SK-N-DZ (cell line): ENCODE data around the gene PDE11A.
A peak's percentile ranks its signal among the peaks of the same experiment; 100 is the strongest.

ENCODE experiments used
- DNase-seq: peaks from one replicate; pipeline ENCODE4 v3.0.0-alpha.2; 2015; ENCODE audit warnings: low spot score

PDE11A gene

DNA sequence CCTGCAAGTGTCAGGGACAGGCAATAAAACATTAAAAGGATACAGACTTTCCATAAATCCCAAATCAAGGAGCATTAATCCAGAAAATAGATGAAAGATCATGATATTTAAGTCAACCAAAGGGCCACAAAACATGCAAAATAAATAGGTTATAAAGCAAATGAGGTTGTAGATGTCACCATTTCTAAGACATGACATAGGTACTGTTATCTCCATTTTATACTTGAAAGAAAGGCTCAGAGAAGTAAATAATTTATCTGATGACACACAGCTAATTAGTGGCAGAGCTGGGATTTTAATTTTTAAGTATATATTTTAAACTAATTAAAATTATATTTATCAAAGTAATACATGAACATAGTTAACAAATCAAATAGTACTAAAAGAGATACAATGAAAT is 378.2 kb downstream of the PDE11A start:
- no peak for DNase-seq

DNA sequence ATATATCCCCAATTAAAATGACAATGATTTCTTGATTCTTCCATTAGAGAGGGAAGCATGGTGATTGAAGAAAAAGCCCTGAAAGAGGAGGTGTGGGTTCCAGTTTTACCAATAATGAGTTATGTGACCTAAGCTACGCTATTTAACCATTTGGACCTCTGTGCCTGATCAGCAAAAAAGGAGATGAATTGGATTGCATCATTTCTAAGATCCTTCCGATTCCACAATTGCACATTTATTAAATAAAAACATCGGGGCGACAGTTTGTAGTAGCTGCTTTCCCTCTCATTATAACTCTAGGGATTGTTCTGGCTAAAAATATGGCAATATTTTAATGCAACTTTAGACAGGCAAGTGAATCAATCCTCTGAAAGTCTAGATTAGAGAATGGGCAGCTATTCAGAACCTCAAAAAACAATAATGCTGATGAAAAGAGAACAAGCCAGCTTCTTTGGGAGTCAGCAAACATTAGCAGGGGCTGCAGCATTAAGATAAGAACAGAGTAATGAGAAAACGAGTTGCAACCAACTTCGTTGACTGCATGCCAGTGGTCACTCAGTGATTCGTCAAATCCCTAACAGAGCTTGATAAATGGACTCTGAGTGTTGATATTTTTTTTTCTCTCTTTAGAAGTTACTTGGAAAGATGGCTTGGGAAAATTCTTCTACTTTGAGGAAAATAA is 378.8 kb downstream of the PDE11A start:
- no peak for DNase-seq

DNA sequence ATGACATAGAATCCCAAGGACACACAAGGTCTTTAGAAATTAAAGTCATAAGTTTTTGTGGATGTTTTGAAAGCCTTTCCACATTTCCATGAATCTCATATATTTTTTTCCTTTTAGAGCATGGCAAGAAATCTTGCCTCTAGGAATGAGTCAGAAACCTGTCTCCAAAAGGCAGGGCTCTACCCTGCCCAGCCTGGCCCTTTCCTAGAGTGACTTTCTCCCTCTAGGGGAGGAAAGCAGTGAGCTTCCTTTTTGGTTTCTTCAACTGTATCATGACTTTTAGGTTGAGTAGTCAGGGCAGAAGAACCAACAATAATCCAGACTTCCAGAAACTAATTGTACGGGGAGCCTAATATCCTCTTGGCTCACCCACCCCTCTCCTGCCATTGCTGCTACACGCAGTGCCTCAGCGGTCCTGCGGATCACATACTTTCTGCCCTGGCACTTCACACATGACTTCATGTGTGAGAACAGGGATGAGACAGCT is 379.8 kb downstream of the PDE11A start:
- no peak for DNase-seq

DNA sequence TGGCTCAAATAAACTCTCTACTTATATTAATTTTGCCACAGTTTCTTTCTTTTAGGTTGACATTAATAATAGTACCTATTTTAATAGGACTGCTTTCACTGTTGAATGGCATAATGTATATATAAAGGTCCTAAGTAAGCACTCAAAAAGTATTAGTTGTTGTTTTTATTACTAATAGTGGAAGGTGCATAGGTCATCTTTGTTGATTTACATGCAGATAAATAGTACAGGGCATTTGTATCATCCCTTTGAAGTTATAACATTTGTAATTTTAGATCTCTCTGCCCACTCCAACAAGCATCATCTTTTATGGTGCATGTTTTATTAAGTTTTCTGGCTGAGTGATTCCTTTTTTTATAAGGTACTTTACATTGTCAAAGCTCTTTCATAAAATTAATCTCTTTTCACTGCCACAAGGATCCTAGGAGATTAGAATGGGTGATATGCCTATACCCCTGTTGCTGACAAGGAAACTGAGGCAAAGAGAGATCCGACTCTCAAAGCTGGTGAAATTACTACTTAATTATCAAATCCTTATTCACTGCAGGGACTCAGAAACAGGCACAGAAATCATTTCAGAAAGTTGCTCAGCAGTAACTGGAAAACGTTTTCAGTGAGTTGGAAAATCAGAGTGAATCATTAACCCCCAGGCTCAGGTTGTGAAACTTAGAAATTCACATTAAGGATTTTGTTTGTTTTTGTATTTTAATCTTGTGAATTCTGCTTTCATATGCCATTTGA is 380.4 kb downstream of the PDE11A start:
- DNase-seq: no peak

- no peak for DNase-seq
These were observed 381.4 kb downstream of the PDE11A start for GRCh38 chr2:177691177-177691576.

DNA sequence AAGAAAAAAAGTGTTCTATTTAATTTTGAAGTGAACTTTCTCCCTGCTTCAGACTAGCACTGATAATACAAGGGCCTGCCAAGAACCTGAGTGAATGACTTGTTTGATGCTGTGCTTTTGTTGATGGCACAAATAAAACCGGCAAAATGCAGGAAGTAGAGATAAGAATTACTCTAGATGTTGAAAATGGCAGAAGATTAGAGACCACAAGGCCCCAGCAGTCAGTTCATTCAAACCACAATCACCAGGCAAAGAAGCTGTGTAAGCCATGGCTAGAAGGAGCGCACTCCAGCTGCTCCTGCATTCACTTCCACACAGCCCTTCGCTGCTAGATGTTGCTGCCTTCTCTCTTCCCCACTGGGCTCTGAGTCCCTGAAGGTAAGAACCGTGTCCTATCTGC is 383.0 kb downstream of the PDE11A start:
- no peak for DNase-seq

DNA sequence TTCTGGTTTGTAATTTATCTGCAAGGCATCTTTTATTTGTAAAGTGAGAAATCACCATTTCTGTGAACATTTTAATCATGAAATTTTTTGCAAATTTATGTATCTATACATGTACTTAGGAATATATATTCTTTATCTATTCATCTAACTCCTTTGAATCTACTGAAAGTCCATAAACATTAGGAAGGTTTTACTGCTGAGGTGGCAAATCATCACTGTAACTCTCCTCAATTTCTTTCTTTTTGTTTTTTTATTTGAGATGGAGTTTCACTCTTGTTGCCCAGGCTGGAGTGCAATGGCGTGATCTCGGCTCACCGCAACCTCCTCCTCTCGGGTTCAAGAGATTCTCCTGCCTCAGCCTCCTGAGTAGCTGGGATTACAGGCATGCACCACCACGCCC is 383.7 kb downstream of the PDE11A start:
- DNase-seq: no peak

GRCh38 chr2:177683661-177684069 is 388.9 kb downstream of the PDE11A start:
- DNase-seq: no peak

- no peak for DNase-seq
These were observed 389.5 kb downstream of the PDE11A start for GRCh38 chr2:177682836-177683660.

- DNase-seq: no peak
These were observed 390.6 kb downstream of the PDE11A start for GRCh38 chr2:177682006-177682405.

- no peak for DNase-seq
These were observed 391.5 kb downstream of the PDE11A start for GRCh38 chr2:177680866-177681712.

DNA sequence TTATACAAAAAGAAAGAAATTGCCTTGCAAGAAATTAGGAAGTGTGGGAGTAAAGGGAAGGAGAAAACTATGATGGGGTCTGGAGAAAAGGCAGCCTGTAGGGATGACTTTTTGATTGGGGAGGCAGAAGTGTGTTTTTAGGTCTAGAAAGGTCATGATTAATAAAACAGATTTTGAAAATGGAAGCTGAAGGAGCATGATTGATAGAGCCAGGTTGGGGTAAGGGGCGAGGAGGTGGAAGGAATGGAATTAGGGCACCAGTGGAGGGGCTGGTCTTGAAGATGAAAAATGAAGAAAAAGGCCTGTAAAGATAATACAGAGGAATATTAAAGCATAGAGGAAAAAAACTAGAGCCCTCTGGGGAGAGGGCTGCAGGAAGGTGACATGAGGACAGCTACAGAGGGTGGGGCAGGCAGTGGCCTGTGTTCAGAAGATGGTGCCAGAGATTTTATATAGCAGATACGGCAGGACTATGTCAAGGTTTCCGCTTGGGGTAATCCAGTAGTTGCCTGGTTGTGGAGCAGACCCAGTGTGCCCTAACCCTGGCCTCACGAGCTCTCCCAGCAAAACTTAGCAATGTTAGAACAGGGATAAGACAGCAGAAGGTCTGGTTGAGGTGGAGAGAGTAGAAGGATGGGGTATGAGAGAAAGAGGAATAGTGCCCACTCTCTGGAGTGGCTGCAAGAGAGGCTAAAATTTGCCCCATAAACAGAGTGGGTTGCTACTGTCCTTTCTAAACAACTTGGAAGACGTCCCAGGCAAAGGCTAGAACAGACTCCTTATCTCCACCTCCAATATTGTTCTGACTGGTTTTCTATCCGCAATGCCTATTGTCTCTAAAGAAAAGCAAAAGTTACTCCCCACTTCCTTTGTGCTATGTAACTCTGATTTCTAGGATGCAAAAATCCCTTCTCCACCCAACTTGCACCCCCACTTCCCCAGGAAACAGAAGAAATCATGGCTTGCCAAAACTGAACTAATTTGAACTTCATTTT is 392.7 kb downstream of the PDE11A start:
- no peak for DNase-seq

- no peak for DNase-seq
These were observed 393.6 kb downstream of the PDE11A start for GRCh38 chr2:177678939-177679338.

DNA sequence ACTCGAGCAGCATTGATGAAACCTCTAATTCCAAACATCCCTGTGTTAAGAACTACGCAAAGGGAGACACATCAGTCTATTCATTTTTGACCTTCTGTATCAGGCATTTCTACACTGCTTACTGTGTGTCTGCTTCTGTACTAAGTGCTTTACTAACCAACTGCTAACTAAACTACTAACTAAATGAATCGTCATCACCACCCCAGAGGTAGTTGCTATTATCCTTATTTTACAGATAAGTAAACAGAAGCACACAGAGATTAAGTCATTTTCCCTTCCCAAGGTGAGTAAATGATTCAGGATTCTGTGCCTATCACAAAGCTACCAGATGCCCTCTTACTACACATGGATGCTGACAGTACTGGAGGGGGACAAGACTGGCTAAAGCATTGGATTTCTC is 395.9 kb downstream of the PDE11A start:
- no peak for DNase-seq

DNA sequence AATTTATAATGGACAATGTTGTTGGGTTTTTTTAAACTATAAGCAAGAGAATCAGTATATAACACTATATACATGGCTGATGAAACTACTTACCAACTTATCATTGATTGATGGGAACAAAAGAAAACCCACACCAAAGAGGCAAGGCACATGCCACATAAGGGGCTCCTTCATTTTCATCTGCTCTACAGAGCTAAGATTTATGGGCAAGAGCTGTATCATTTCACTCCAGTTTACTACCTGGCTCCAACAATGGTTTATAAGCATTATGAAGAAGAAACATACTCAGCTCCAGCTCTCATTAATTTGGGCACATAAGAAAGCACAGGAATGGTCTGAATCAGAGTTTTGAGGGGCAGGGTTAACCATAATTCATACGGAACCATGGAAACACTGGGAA is 396.8 kb downstream of the PDE11A start:
- no peak for DNase-seq

DNA sequence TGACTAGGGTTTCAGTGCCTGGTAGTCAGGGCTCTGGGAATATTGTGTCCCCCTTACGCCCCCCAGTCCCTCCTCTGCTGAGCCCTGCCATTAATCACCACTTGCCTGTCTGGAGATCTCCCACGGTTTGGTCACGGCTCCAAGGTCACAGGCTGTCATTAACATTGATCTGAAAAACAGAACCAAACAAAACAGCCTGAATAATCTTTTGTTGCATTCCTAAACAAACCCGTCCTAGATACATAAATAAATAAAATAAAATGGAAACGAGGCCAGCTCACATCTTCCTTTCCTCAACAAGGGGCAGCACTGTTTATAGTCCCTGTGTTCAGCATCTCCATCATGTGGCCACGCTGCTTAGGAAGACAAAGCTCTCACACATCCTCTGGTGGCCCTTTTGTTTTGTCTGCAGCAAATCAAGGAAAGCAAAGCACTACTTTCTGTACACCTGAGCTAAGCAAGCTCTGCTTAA is 397.2 kb downstream of the PDE11A start:
- DNase-seq: peak; percentile 22

- DNase-seq: peak; percentile 13
These were observed 398.7 kb downstream of the PDE11A start for GRCh38 chr2:177673602-177674595.

DNA sequence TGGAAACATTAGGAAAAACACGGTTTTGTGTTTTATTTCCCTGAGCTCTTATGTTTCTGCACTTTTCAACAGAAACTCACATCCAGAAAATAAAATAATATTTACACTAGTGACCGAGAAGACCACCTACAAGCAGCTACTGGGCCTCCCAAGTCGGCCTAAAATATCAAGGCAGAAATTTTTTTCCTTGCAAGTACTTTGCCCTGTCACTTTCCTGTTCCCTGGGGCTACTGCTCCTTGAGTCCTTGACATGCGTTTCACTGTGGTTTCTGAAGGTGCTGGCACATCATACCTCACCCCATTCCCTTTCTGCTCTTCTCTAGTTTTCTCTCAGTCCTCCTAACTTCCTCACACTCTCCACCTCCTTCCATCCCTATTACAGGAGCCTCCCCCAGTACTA is 400.9 kb downstream of the PDE11A start:
- DNase-seq: no peak
